ENCODE results near the gene CDCA8.
"Not testable (repeated sequence)": the region's sequence is repeated elsewhere in the genome, so short reads cannot be mapped to it uniquely, and the experiment has no call there.

CDCA8 gene

DNA sequence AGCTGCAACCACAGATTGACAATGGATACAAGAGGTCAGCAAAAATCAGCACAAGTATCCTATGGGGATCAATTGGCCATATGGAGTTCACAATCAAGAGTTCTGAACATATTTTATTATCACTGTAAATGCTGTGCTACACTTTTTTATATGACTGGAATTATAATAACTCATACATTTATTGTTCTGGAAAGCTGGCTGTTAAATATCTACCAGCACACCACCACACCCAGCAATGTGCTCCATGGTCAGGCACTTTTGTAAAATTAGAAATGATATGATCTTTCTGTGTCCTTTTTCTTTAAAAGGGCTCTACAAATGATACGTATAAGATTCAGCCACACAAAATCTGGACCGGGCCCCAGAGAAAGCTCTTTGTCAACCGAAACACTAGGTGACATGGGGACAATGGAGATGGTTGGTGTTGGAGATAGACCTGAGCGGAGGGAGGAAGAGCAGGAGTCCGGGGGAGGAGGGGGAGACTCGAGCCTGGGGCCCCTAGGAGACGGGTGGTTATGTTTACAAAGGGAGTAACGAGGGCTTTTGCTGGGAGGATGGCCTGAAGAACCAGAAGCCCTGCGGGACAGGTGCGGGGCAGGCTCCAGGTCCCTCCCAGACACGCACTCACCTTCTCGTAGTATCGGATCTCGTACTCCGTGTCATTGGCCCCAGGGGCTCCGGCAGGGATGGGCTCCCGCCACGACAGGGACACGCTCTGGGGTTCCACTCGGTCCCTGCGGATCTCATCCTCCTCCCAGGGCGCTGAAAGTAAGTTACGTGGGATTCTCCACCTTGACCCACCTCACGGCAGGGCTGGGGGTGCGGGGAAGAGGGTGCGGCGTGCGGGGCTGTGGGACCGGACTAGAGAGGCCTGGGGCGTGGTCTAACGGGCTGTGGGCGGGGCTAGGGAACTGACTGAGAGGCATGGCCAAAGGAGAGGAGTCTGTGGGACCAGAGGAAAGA is 42.6 kb downstream of the CDCA8 start:
- no peak for DNase-seq (ENCODE audit: low read depth, low spot score)

DNA sequence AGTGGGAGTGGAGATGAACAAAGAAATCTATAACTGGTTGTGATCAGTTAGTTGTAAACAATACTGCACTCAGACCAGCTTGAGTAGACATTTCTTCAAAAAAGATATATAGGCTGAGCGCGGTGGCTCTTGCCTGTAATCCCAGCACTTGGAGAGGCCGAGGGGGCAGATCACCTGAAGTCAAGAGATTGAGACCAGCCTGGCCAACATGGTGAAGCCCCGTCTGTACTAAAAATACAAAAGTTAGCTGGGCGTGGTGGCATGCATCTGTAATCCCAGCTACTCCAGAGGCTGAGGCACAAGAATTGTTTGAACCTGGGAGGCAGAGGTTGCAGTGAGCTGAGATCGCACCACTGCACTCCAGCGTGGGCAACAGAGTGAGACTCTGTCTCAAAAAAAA is 45.7 kb downstream of the CDCA8 start:
- DNase-seq (ENCODE audit: low read depth, low spot score), result not testable (repeated sequence)

DNA sequence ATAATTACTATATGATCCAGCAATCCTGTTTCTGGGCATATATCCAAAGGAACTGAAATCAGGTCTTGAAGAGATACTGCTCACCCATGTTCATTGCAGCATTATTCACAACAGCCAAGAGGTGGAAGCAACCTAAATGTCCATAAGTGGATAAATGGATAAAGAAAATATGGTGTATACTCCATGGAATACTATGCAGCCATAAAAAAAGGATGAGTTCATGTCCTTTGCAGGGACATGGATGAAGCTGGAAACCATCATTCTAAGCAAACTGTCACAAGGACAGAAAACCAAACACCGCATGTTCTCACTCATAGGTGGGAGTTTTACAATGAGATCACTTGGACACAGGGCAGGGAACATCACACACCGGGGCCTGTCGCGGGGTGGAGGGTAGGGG is 46.3 kb downstream of the CDCA8 start:
- not testable (repeated sequence) for DNase-seq (ENCODE audit: low read depth, low spot score)

DNA sequence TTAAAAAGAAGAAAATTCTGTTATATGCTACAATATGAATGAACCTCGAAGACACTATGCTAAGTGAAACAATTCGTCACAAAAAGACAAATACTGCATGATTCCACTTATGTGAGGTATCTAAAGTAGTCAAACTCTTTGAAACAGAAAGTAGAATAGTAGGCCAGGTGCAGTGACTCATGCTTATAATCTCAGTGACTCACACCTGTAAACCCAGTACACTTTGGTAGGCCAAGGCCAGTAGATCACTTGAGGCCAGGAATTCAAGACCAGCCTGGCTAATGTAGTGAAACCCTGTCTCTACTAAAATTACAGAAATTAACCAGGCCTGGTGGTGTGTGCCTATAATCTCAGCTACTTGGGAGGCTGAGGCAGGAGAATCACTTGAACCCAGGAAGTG is 46.9 kb downstream of the CDCA8 start:
- DNase-seq (ENCODE audit: low read depth, low spot score), result no peak

DNA sequence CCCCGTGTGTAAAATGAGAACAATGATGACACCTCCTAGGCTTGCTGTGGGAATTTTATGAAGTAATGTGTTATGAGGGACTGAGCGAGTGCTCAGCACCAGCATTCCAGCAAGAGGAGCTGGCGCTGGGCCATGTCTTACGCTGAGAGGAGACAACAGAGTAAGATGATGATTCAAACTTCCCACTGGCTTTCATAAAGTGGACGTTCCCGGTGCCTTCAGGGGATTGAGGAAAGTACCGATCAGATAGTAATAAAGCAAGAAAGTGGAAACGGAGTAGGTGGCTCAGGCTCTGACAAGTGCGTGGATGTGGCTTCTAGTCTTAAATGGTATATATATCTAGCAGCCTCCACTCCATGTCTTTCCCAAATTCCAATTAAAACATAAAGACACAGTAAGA is 48.8 kb downstream of the CDCA8 start:
- DNase-seq (ENCODE audit: low read depth, low spot score), result no peak

DNA sequence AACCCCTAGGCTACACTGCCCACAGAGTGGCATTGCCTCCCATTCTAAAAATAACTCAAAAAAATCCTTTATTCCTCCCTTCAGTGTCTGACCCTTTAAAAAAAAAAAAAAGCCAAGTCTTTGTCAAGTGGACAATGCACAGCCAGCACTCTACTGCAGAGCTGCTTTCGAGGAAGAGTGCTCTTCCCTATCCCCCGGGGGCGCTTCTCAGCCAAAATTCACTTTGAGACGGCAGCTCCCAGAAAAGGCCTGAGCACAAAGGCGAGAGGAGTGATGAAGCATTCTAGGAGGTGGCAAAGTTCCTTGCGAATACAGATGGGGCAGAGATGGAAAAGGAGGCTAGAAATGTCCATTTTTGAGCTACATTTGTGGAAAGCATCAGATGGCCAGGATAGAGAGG is 49.3 kb downstream of the CDCA8 start:
- DNase-seq (ENCODE audit: low read depth, low spot score), result no peak

DNA sequence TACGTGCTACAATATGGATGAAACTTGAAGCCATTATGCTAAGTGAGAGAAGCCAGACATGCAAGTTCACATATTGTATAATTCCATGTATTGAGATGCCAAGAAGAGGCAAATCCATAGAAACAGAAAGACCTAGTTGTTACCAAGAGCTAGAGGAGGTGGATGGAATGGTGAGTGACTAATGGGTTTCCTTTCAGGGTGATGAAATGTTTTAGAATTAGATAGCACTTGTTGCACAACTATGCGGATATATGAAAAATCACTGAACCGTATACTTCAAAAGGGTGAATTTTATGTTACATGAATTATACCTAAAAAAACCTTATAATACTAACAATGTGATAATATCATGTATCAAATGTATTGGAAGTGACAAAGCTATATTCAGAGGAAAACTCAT is 54.5 kb downstream of the CDCA8 start:
- DNase-seq (ENCODE audit: low read depth, low spot score), result no peak

DNA sequence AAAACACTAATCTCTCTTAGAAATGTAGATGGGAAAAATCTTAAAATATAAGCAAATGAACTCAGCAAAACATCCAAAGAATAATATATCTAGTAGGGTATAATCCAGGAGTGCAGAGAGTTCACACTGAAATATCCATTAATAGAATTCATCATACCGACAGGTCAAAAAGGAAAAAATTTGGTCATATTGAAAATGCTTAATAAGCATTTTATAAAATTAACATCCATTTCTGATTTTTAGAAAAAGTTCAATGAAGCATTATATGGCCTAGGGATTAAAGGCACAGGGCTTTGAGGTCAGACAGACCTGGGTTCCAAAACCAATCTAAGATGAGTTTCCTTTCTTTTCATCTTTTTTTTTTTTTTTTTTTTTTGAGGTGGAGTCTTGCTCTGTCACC is 56.2 kb downstream of the CDCA8 start:
- no peak for DNase-seq (ENCODE audit: low read depth, low spot score)

DNA sequence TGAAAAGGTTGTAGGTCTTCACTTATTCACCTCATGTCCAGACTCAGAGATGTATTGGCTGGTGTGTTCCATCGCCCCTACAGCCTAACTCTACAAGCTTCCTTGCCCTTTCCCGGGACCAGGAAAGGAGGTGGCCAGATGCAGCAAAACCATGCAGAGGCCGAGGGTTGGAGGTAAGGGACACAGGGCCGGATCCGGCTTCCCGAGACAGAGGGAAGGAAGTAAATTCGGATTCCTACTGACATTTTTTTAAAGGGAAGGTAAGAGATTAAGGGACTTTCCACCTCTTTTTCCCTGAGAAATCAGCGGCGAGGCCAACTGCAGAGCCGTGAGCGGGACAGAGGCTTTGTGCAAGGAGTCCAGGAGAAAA is 59.9 kb downstream of the CDCA8 start:
- DNase-seq (ENCODE audit: low read depth, low spot score), result no peak

DNA sequence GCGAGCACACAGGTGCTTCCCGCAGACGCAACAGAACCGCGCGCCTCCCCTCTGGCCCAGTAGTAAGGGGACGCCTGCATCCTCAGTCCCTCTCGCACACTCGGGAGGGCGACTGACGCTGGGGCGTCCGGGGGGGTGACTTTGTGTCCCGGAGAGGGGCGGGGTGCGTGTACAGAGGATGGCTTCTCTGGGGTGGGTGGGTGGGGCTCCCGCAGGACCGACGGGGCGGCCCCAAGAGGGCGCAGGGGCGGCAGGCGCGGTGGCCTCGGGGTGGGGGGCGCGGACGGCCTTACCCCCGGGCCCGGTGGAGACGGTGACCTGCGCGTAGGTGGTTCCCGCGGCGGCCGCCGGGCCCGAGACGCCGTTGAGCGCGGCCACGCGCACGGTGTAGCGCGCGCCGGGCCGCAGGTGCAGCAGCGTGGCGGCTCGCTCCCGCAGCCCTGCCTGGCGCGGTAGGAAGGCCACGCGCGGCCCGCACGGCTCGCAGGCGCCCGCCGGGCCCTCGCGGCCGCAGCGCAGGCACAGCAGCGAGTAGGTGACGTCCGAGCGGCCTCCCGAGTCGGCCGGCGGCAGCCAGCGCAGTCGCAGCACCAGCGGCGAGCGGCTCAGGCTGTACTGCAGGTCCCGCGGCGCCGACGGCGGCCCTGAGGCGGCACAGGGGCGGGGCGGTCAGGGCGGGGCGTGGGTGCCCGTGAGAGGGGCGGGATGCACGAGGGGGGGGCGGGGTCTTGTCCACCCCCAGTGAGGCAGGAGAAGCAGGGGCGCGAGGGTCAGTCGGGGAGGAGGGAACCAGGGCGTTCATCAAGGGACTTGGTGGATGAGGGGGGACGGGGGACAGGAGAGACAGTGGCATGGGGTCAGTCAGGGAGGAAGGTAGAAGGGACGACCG is 60.5 kb downstream of the CDCA8 start:
- no peak for DNase-seq (ENCODE audit: low read depth, low spot score)

DNA sequence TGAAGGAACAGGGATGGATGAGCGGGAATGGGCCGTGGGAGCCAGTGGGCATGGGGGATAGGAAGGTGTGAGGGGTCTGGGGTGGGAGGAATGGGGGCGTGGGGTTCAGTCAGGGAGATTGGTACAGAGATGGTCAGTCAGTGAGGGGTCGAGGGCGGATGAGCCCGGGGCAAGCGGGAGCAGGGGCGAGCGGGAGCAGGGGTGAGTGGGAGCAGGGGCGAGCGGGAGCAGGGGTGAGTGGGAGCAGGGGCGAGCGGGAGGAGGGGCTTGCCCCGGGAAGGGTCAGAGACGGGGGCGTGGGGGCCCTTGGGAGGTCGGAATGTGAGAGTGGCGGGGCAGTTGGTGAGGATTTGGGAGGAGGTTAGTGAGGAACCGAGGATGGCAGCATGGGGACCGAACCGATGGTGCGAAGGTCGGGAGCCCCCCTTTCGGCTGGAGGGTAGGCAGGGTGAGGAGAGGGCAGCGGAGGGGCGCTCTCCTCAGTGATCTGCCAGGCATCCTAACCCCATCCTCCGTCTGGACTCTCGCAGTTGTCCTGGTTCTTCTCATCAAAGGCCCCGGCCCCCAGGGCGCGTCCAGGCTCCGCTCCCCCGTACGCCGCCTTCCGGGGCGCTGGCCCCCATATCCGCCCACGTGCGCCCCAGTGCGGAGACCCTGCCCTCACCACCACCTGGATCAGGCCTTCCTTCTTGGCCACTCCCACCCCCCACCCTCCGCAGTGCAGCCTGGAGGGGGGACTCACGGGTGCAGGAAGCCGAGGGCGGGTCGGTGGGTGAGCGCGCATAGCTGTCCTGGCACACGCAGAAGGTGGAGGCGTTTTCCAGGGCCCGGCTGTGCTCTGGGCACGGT is 61.4 kb downstream of the CDCA8 start:
- DNase-seq (ENCODE audit: low read depth, low spot score), result no peak

DNA sequence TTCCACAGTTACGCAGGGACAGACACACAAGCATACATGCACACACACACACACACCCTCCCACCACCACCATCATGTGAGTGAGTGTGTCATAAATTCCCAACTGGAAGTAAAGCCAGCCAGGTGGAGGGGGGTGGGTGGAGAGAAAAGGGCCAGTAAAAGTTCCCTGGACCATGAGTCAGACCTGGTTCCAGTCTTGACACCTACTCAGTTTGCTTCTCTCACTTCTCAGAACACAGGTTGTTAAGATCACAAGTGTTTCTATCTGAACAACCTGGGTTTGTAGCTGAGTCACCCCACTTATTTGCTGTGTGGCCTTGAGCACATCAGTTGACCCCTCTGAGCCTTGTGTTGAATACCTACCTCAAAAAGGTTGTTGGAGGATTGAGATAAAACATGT is 63.0 kb downstream of the CDCA8 start:
- no peak for DNase-seq (ENCODE audit: low read depth, low spot score)

DNA sequence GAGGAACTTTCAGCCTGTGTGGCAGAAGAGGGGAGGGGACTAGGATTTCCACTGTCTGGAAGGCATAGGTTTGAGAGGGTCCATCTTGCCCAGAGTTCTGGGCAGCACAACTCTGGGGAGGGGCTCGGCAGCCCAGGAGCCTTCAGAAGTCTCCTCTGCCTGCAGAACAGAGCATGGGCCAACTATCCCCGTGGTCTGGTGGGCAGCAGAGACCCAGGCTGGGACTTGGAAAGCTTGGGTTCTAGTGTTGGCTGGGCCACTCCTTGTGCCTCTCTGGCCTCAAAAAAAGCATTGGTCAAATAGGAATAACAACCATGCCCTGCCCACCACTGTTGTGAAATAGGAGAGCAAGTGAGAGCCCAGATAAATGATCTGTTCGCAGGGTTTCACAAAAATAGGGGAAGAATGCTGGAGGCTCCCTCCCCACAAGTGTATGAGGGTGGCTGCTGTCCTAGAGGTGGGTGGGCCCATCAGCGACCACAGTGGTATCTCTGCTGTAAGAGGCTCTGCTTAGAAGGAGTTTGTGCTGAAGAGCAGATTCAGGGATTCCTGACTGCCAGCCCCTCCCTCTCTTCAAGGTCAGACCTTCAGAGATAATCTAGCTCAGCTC is 63.7 kb downstream of the CDCA8 start:
- DNase-seq (ENCODE audit: low read depth, low spot score), result no peak
